GM23338 (cell line): ENCODE data around the gene REST. TPM values are rescaled to one million over a fixed set of nuclear protein-coding genes. Genes with fewer than 3 reads are reported as not detected.

Experiments
- ATAC-seq: fragments of 200-7000 bp; cut with Tn5 transposase; 3 replicates; pipeline ENCODE4 v1.9.1; 2020
- DNase-seq: peaks from one replicate; pipeline ENCODE4 v3.0.0-alpha.2; 2015; ENCODE audit warnings: low spot score
- H2AFZ ChIP-seq: fragments of 200-600 bp; sonication (generic); 2 replicates; pipeline ENCODE4 v1.8.0; 2016; ENCODE audit warnings: antibody characterized with exemption, mild to moderate bottlenecking, moderate library complexity
- H3F3A ChIP-seq: fragments of 200-600 bp; sonication (generic); replicated peaks from 2 replicates; pipeline ENCODE4 v1.8.0; 2017; ENCODE audit warnings: antibody characterized with exemption, mixed run types, low read depth
- H3K27ac ChIP-seq: fragments of 200-600 bp; sonication (generic); 2 replicates; pipeline ENCODE4 v1.6.1; 2016; ENCODE audit warnings: low read depth
- H3K27me3 ChIP-seq: fragments of 200-600 bp; sonication (generic); 2 replicates; pipeline ENCODE4 v1.8.0; 2016; ENCODE audit warnings: mild to moderate bottlenecking, mixed run types, moderate library complexity; ENCODE audit not compliant: insufficient read depth
- H3K36me3 ChIP-seq: fragments of 200-600 bp; sonication (generic); 2 replicates; pipeline ENCODE4 v1.8.0; 2016; ENCODE audit warnings: mild to moderate bottlenecking; ENCODE audit not compliant: insufficient read depth
- H3K4me1 ChIP-seq: fragments of 200-600 bp; sonication (generic); 2 replicates; pipeline ENCODE4 v1.8.0; 2016; ENCODE audit warnings: mild to moderate bottlenecking, moderate library complexity; ENCODE audit not compliant: insufficient read depth
- H3K4me2 ChIP-seq: fragments of 200-600 bp; sonication (generic); 2 replicates; pipeline ENCODE4 v1.7.1; 2017; ENCODE audit warnings: mixed run types
- H3K4me3 ChIP-seq: fragments of 200-600 bp; sonication (generic); 2 replicates; pipeline ENCODE4 v1.6.1; 2016; ENCODE audit warnings: mixed run types
- H3K79me2 ChIP-seq: fragments of 200-600 bp; sonication (generic); replicated peaks from 2 replicates; pipeline ENCODE4 v1.8.0; 2017; ENCODE audit warnings: mild to moderate bottlenecking; ENCODE audit not compliant: insufficient read depth
- H3K9me2 ChIP-seq: fragments of 200-600 bp; sonication (generic); 2 replicates; pipeline ENCODE4 v1.8.0; 2017; ENCODE audit not compliant: insufficient read depth
- H4K20me1 ChIP-seq: fragments of 200-600 bp; sonication (generic); replicated peaks from 2 replicates; pipeline ENCODE4 v1.8.0; 2017; ENCODE audit warnings: mild to moderate bottlenecking; ENCODE audit not compliant: insufficient read depth
- H3K27ac Mint-ChIP-seq: 2 replicates; pipeline ENCODE4 v1.8.0; 2020; ENCODE audit warnings: inconsistent platforms, mild to moderate bottlenecking, moderate library complexity, mixed read lengths
- H3K27me3 Mint-ChIP-seq: 3 replicates; pipeline ENCODE4 v1.8.0; 2022; ENCODE audit warnings: low read depth, mild to moderate bottlenecking, moderate library complexity, mixed read lengths, inconsistent platforms; ENCODE audit not compliant: insufficient read depth, poor library complexity
- H3K36me3 Mint-ChIP-seq: 3 replicates; pipeline ENCODE4 v1.8.0; 2021; ENCODE audit warnings: low read depth, mild to moderate bottlenecking, inconsistent platforms, moderate library complexity, mixed read lengths
- H3K4me1 Mint-ChIP-seq: 3 replicates; pipeline ENCODE4 v1.8.0; 2020; ENCODE audit warnings: mild to moderate bottlenecking, inconsistent platforms, mixed read lengths
- H3K4me3 Mint-ChIP-seq: 3 replicates; pipeline ENCODE4 v1.8.0; 2021; ENCODE audit warnings: moderate library complexity, mild to moderate bottlenecking, inconsistent platforms, mixed read lengths
- H3K9me3 Mint-ChIP-seq: 3 replicates; pipeline ENCODE4 v1.8.0; 2020; ENCODE audit warnings: moderate library complexity, mild to moderate bottlenecking, inconsistent platforms, mixed read lengths
- CTCF ChIP-seq, 2 experiments: fragments of 200-600 bp in 1 of 2; sonication (generic) in 1 of 2; conservative IDR thresholded peaks; 2 replicates each; pipeline versions ENCODE4 v1.5.1 to v1.6.1; 2016 to 2017; ENCODE audit warnings: antibody characterized with exemption in 2 of 2, low read depth in 2 of 2, mild to moderate bottlenecking in 2 of 2, moderate library complexity in 1 of 2
- EZH2 ChIP-seq: fragments of 200-600 bp; sonication (generic); IDR thresholded peaks from one replicate; pipeline ENCODE4 v1.8.0; 2017; ENCODE audit warnings: antibody characterized with exemption, mild to moderate bottlenecking, low read depth; ENCODE audit not compliant: unreplicated experiment
- POLR2AphosphoS5 ChIP-seq: IDR thresholded peaks from 2 replicates; pipeline ENCODE4 v1.6.1; 2016; ENCODE audit warnings: antibody characterized with exemption, low read depth
- REST ChIP-seq: IDR thresholded peaks from one replicate; pipeline ENCODE4 v1.6.1; 2018; ENCODE audit warnings: antibody characterized with exemption; ENCODE audit not compliant: unreplicated experiment
- STAT1 ChIP-seq: IDR thresholded peaks from one replicate; pipeline ENCODE4 v1.6.1; 2016; ENCODE audit warnings: antibody characterized with exemption; ENCODE audit not compliant: unreplicated experiment
- ZNF462 ChIP-seq: fragments of 250-450 bp; sonication (Bioruptor Pico); IDR thresholded peaks from 2 replicates; pipeline ENCODE4 v1.5.0; 2020; ENCODE audit warnings: mild to moderate bottlenecking, moderate library complexity
- polyA plus RNA-seq: library from polyadenylated mRNA; unstranded; fragments of >200 nt; fragmentation: Nextera tagmentation; extraction: Ambion mirVana; gene quantifications from 2 replicates; pipeline ENCODE4 v1.2.1, GENCODE V29; 2016
- total RNA-seq: library from RNA; depleted of rRNA; stranded (reverse); fragments of >200 nt; shearing (Covaris generic); gene quantifications from 2 replicates; pipeline ENCODE4 v1.2.3, GENCODE V29; 2014

The REST gene
- total and polyA plus RNA-seq, 2 experiments from 2014 or later: 44.7 to 61.5 TPM

- ATAC-seq (no peak), DNase-seq (no peak)
- no peaks in the 10 kb centered on the region for H3K9me2 ChIP-seq
- Mint-ChIP-seq H3K4me1 (peaks cover 9% of the 10 kb centered on the region; the same call in 2 of the 3 replicates), H3K9me3 (no peaks in the 10 kb centered on the region), H3K27ac (no peak overlapping the region), H3K27me3 (peaks cover 1% of the 10 kb centered on the region), H3K4me3 (no peak overlapping the region), H3K36me3 (peaks cover 55% of the 10 kb centered on the region)
- H3K27ac ChIP-seq: no peak overlapping the region
- no peak overlapping the region for H3K4me2 ChIP-seq
- peaks cover 25% of the 10 kb centered on the region for H3K79me2 ChIP-seq
- peaks cover 41% of the 10 kb centered on the region for H4K20me1 ChIP-seq
- H3K4me3 ChIP-seq: no peak overlapping the region
- H2AFZ ChIP-seq: no peak overlapping the region
- H3K36me3 ChIP-seq: peaks cover 61% of the 10 kb centered on the region
- H3K4me1 ChIP-seq: no peaks in the 10 kb centered on the region
- no peaks in the 10 kb centered on the region for H3F3A ChIP-seq
- TF ChIP-seq POLR2AphosphoS5 (no peak), REST (no peak), ZNF462 (CRISPR knock-in tag) (no peak), CTCF (conservative IDR thresholded peaks at IDR 0.05; ENCODE audit: low read depth in 2 of 2) (no peak), EZH2 (no peak), STAT1 (no peak)
- no peaks in the 10 kb centered on the region for H3K27me3 ChIP-seq
These were observed 63.7 kb downstream of the REST start for GRCh38 chr4:56971383-56971782.
